ENCODE results near the gene TRIM27.

The TRIM27 gene

GRCh38 chr6:28927846-28928245 is 4.1 kb upstream of the TRIM27 start:
- H3K9ac ChIP-seq (ENCODE audit: low read length), result no peak overlapping the region
- H3K4ac ChIP-seq (ENCODE audit: low read depth, low read length), result no peak overlapping the region
- no peak overlapping the region for H2BK120ac ChIP-seq (ENCODE audit: low read depth, low read length)
- H4K5ac ChIP-seq (ENCODE audit: low read length), result no peak overlapping the region
- H2BK5ac ChIP-seq (ENCODE audit: low read length), result no peak overlapping the region
- H3K36me3 ChIP-seq (ENCODE audit: control insufficient read depth, insufficient read depth, low read length), result no peaks in the 10 kb centered on the region
- H3K4me1 ChIP-seq (ENCODE audit: control insufficient read depth, low read depth, low read length), result no peaks in the 10 kb centered on the region
- H3K27me3 ChIP-seq (ENCODE audit: insufficient read depth, low read length, poor library complexity), result no peaks in the 10 kb centered on the region
- H2BK15ac ChIP-seq (replicated peaks; ENCODE audit: low read depth), result no peak overlapping the region
- H3K23ac ChIP-seq (ENCODE audit: low read length), result no peak overlapping the region
- no peak overlapping the region for H3K4me2 ChIP-seq (ENCODE audit: low read length)
- H3K79me2 ChIP-seq (ENCODE audit: control insufficient read depth, insufficient read depth, low read length), result peaks cover 8% of the 10 kb centered on the region
- no peak overlapping the region for H3K4me3 ChIP-seq (ENCODE audit: low read length)
- no peak overlapping the region for H2AK5ac ChIP-seq (ENCODE audit: low read length)
- WGBS (ENCODE audit: extremely low coverage, insufficient coverage, low lambda C conversion rate), result no CpG with 5 or more reads among the region's 5 CpGs
- peak; percentile 84 for DNase-seq
- no peak overlapping the region for H3K27ac ChIP-seq (ENCODE audit: low read depth, low read length)
- H3K18ac ChIP-seq (ENCODE audit: low read length), result no peak overlapping the region
- H3K79me1 ChIP-seq (ENCODE audit: low read length), result peaks cover 2% of the 10 kb centered on the region
- H3K56ac ChIP-seq (ENCODE audit: low read length), result peak overlapping the region; percentile 42
- H4K8ac ChIP-seq (ENCODE audit: low read depth, low read length), result no peak overlapping the region

- peak overlapping the region; percentile 91 for H3K4me2 ChIP-seq (ENCODE audit: low read length)
- H3K79me2 ChIP-seq (ENCODE audit: control insufficient read depth, insufficient read depth, low read length), result peaks cover 39% of the 10 kb centered on the region
- peak overlapping the region; percentile 89 for H3K27ac ChIP-seq (ENCODE audit: low read depth, low read length)
- no peak overlapping the region for H2BK15ac ChIP-seq (replicated peaks; ENCODE audit: low read depth)
- H3K27me3 ChIP-seq (ENCODE audit: insufficient read depth, low read length, poor library complexity), result no peaks in the 10 kb centered on the region
- peak overlapping the region; percentile 85 for H2BK5ac ChIP-seq (ENCODE audit: low read length)
- H4K5ac ChIP-seq (ENCODE audit: low read length), result no peak overlapping the region
- no peak overlapping the region for H4K8ac ChIP-seq (ENCODE audit: low read depth, low read length)
- H3K36me3 ChIP-seq (ENCODE audit: control insufficient read depth, insufficient read depth, low read length), result peaks cover 16% of the 10 kb centered on the region
- H3K56ac ChIP-seq (ENCODE audit: low read length), result peak overlapping the region; percentile 98
- H3K9ac ChIP-seq (ENCODE audit: low read length), result peak overlapping the region; percentile 98
- no peak overlapping the region for H2BK120ac ChIP-seq (ENCODE audit: low read depth, low read length)
- peak overlapping the region; percentile 66 for H3K4ac ChIP-seq (ENCODE audit: low read depth, low read length)
- no CpG with 5 or more reads among the region's 33 CpGs for WGBS (ENCODE audit: extremely low coverage, insufficient coverage, low lambda C conversion rate)
- peak overlapping the region; percentile 95 for H3K23ac ChIP-seq (ENCODE audit: low read length)
- H3K4me3 ChIP-seq (ENCODE audit: low read length), result peak overlapping the region; percentile 89
- H3K4me1 ChIP-seq (ENCODE audit: control insufficient read depth, low read depth, low read length), result peaks cover 10% of the 10 kb centered on the region
- peaks cover 25% of the 10 kb centered on the region for H3K79me1 ChIP-seq (ENCODE audit: low read length)
- H3K18ac ChIP-seq (ENCODE audit: low read length), result peak overlapping the region; percentile 70
- peak overlapping the region; percentile 64 for H2AK5ac ChIP-seq (ENCODE audit: low read length)
- peak; percentile 50 for DNase-seq
Measured at GRCh38 chr6:28922821-28923317, 916 bp downstream of the TRIM27 start.

DNA sequence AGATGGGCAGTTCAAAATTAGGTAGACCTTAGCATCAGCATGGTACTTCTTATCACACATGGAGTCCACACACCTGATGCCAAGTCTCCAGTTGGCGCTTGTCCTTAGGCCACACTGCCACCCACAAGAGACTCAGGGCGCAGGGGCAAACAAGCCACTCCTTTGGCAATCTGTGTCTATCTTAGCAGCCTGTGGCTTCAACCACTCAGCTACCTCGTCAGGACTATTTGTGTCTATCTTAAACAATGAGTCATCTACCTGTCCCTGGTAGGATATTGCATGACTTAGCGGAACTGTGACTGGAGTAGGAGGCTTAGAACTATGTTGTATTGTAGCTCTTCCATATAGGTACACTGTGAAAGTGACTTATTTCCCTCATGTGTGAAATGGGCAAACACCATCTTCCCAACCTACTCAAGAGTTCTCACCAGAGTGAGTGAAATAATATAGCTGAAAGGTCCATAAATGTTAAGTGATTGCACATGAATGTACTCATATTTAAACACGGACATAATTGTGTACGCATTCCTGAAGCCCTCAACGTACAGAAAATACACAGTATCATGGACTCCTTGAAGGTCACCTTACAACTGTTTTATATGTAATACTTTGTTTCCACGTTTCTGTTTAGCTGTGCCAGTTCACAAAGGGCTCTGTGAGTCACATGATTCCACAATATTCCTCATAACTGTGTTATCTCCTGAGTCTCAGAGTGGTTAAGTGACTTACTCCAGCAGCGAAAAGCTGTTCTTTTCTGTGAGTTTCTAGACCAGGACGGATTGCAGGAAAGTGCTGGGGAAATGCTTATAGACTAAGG is 1.6 kb downstream of the TRIM27 start:
- H3K18ac ChIP-seq (ENCODE audit: low read length), result no peak overlapping the region
- peak overlapping the region; percentile 98 for H3K56ac ChIP-seq (ENCODE audit: low read length)
- peaks cover 10% of the 10 kb centered on the region for H3K4me1 ChIP-seq (ENCODE audit: control insufficient read depth, low read depth, low read length)
- DNase-seq, result peak; percentile 68
- no peak overlapping the region for H4K8ac ChIP-seq (ENCODE audit: low read depth, low read length)
- H4K5ac ChIP-seq (ENCODE audit: low read length), result no peak overlapping the region
- peak overlapping the region; percentile 9 for H2BK5ac ChIP-seq (ENCODE audit: low read length)
- peaks cover 39% of the 10 kb centered on the region for H3K79me2 ChIP-seq (ENCODE audit: control insufficient read depth, insufficient read depth, low read length)
- peaks cover 25% of the 10 kb centered on the region for H3K79me1 ChIP-seq (ENCODE audit: low read length)
- no CpG with 5 or more reads among the region's 10 CpGs for WGBS (ENCODE audit: extremely low coverage, insufficient coverage, low lambda C conversion rate)
- no peak overlapping the region for H3K27ac ChIP-seq (ENCODE audit: low read depth, low read length)
- peak overlapping the region; percentile 91 for H3K4me2 ChIP-seq (ENCODE audit: low read length)
- no peak overlapping the region for H2BK120ac ChIP-seq (ENCODE audit: low read depth, low read length)
- no peak overlapping the region for H3K4ac ChIP-seq (ENCODE audit: low read depth, low read length)
- no peaks in the 10 kb centered on the region for H3K27me3 ChIP-seq (ENCODE audit: insufficient read depth, low read length, poor library complexity)
- H3K4me3 ChIP-seq (ENCODE audit: low read length), result peak overlapping the region; percentile 89
- H3K9ac ChIP-seq (ENCODE audit: low read length), result peak overlapping the region; percentile 98
- no peak overlapping the region for H2BK15ac ChIP-seq (replicated peaks; ENCODE audit: low read depth)
- peaks cover 16% of the 10 kb centered on the region for H3K36me3 ChIP-seq (ENCODE audit: control insufficient read depth, insufficient read depth, low read length)
- H2AK5ac ChIP-seq (ENCODE audit: low read length), result peak overlapping the region; percentile 20
- H3K23ac ChIP-seq (ENCODE audit: low read length), result no peak overlapping the region

GRCh38 chr6:28920281-28920680 is 3.5 kb downstream of the TRIM27 start:
- H3K36me3 ChIP-seq (ENCODE audit: control insufficient read depth, insufficient read depth, low read length), result peaks cover 16% of the 10 kb centered on the region
- H3K4me1 ChIP-seq (ENCODE audit: control insufficient read depth, low read depth, low read length), result peaks cover 10% of the 10 kb centered on the region
- H3K79me1 ChIP-seq (ENCODE audit: low read length), result peaks cover 25% of the 10 kb centered on the region
- no peak overlapping the region for H3K23ac ChIP-seq (ENCODE audit: low read length)
- no peak overlapping the region for H3K4ac ChIP-seq (ENCODE audit: low read depth, low read length)
- WGBS (ENCODE audit: extremely low coverage, insufficient coverage, low lambda C conversion rate), result no CpG with 5 or more reads among the region's 1 CpG
- H4K5ac ChIP-seq (ENCODE audit: low read length), result no peak overlapping the region
- no peak for DNase-seq
- H3K18ac ChIP-seq (ENCODE audit: low read length), result no peak overlapping the region
- H3K4me2 ChIP-seq (ENCODE audit: low read length), result no peak overlapping the region
- no peak overlapping the region for H3K27ac ChIP-seq (ENCODE audit: low read depth, low read length)
- H3K9ac ChIP-seq (ENCODE audit: low read length), result no peak overlapping the region
- no peak overlapping the region for H3K56ac ChIP-seq (ENCODE audit: low read length)
- no peaks in the 10 kb centered on the region for H3K27me3 ChIP-seq (ENCODE audit: insufficient read depth, low read length, poor library complexity)
- H2BK5ac ChIP-seq (ENCODE audit: low read length), result no peak overlapping the region
- H4K8ac ChIP-seq (ENCODE audit: low read depth, low read length), result no peak overlapping the region
- H2AK5ac ChIP-seq (ENCODE audit: low read length), result no peak overlapping the region
- no peak overlapping the region for H2BK120ac ChIP-seq (ENCODE audit: low read depth, low read length)
- no peak overlapping the region for H3K4me3 ChIP-seq (ENCODE audit: low read length)
- H3K79me2 ChIP-seq (ENCODE audit: control insufficient read depth, insufficient read depth, low read length), result peaks cover 39% of the 10 kb centered on the region
- no peak overlapping the region for H2BK15ac ChIP-seq (replicated peaks; ENCODE audit: low read depth)

GRCh38 chr6:28914941-28915340 is 8.8 kb downstream of the TRIM27 start:
- H3K79me1 ChIP-seq (ENCODE audit: low read length), result peaks cover 9% of the 10 kb centered on the region
- no peak overlapping the region for H3K4me3 ChIP-seq (ENCODE audit: low read length)
- no peaks in the 10 kb centered on the region for H3K4me1 ChIP-seq (ENCODE audit: control insufficient read depth, low read depth, low read length)
- peaks cover 19% of the 10 kb centered on the region for H3K36me3 ChIP-seq (ENCODE audit: control insufficient read depth, insufficient read depth, low read length)
- no peak overlapping the region for H3K4me2 ChIP-seq (ENCODE audit: low read length)
- no peak overlapping the region for H3K4ac ChIP-seq (ENCODE audit: low read depth, low read length)
- H3K18ac ChIP-seq (ENCODE audit: low read length), result no peak overlapping the region
- WGBS (ENCODE audit: extremely low coverage, insufficient coverage, low lambda C conversion rate), result no CpG with 5 or more reads among the region's 2 CpGs
- H4K5ac ChIP-seq (ENCODE audit: low read length), result no peak overlapping the region
- H3K56ac ChIP-seq (ENCODE audit: low read length), result no peak overlapping the region
- H3K23ac ChIP-seq (ENCODE audit: low read length), result no peak overlapping the region
- H4K8ac ChIP-seq (ENCODE audit: low read depth, low read length), result no peak overlapping the region
- no peak overlapping the region for H3K9ac ChIP-seq (ENCODE audit: low read length)
- no peak overlapping the region for H2AK5ac ChIP-seq (ENCODE audit: low read length)
- H2BK120ac ChIP-seq (ENCODE audit: low read depth, low read length), result no peak overlapping the region
- no peak overlapping the region for H3K27ac ChIP-seq (ENCODE audit: low read depth, low read length)
- H3K27me3 ChIP-seq (ENCODE audit: insufficient read depth, low read length, poor library complexity), result no peaks in the 10 kb centered on the region
- no peak overlapping the region for H2BK15ac ChIP-seq (replicated peaks; ENCODE audit: low read depth)
- DNase-seq, result no peak
- no peak overlapping the region for H2BK5ac ChIP-seq (ENCODE audit: low read length)
- H3K79me2 ChIP-seq (ENCODE audit: control insufficient read depth, insufficient read depth, low read length), result peaks cover 7% of the 10 kb centered on the region

Measured in mesendoderm (in vitro differentiated cells).